Right kidney (tissue), 1 donor: ENCODE results near the gene PIGS.
"Not testable (repeated sequence)": the region's sequence is repeated elsewhere in the genome, so short reads cannot be mapped to it uniquely, and the experiment has no call there.

Experiments used
- DNase-seq: peaks from one replicate; pipeline ENCODE4 v3.0.0-alpha.2; 2016

Gene PIGS

DNA sequence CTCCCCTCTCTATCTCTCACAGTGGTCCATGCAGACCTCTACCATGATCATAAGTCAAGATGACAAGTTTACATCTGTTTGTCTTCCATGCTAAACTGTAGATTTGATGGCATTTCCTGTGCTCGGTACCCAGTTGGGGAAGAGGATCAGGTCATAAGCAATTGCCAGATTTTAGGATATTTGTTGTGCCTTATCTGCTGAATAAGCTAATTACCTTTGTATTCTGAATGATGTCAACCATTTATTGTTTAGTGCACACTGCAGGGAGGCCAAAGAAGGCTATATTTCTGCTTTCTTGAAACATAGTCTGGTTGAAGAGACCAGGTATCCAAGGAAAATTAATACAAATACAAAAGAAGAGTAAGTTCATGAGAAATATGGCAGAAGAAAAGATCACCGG, 11.2 kb upstream of the PIGS start:
- DNase-seq: no peak

DNA sequence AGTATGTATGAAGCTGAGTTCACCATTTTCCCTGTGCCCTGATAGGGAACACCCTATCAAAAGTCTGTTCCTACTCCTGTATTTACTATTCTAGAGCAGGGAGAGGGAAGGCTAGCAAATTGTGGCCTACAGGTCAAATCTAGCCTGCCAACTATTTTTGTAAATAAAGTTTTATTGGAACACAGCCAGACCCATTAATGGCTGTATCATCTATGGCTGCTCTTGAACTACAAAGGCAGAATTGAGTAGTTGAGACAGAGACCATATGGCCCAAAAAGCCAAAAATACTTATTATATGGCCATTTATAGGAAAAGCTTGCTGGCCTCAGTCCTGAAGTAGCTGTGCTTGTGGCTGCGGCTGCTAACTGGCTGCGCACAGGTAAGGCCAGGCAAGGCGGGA, 9.6 kb upstream of the PIGS start:
- no peak for DNase-seq

DNA sequence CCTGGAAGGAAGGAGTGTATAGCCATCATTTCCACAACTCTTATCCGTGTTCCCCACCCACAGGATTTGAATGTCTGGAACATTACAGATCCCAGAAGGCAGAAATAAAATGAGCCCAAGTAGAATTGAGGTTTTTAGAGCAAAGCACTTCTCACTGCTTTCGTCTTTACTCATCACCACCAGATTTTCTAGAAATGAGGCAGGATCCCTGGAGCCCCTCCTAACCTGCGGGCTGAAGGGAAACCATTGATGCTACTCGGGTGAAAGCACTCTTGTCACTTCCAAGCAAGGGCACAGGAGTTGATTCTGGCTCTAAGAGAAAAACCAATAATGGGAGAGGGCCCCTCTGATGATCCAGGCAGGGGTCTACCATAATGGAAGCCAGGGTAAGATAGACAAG, 8.2 kb upstream of the PIGS start:
- no peak for DNase-seq

DNA sequence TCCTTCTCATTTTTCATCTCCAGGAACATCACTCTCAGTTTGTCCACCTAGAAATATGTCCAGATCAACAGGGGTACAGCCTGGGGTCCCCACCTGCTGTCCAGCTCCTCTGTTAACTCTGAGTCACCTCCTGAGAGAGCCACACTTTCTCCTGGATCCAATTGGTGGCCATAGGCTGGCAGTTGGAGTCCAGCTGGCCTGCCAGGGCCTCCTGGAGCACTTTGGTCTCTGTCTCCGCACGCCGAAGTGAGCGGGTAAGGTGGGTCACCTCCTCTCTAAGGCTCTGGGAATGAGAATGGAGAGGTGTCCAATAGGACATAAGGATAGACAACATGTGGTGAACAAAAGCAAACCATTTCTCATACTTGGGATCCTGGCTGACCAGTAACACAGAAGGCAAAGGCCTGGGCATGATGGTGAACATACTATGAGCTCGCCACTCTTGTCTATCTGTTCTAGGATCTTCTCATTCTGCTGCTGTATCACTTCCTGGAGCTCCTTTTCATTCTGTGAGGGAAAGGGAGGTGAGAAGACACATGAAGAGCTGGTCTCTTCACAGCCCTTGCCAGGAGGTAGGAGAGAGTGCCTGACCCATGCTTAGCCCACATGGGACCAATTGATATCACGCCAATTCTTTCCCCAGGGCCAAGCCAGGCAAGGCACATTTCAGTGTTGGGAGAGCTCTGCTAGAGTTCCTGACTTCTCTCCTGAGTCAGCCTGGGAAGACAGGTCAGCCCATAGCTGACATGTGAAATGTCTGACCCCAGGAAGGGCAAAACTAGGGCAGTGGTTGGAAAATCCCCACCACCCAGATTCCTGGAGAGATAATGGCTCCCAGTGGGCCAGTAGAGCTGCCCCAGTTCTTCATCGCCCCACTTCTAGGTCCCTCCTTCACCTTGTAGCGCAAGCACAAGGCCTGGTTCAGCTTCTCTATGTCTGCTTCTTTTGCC, 7.2 kb upstream of the PIGS start:
- DNase-seq: no peak

DNA sequence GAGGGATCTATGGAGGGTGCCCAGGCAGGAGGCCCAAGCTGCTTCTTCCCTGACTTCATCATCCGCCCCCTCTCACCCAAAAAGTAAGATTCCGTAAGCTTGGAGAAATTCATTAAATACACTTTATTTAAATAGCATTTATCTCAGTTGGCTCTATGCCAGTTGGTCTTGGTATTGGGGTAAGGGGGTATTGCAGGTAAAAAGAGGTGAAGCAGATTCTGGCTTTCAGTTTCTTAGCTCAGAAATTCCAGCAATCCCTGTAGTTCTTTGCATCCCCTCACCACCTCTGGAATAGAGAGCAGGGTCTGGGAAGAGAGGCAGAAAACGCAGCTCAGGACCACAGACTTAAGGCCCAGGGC, 6.1 kb upstream of the PIGS start:
- DNase-seq: no peak

DNA sequence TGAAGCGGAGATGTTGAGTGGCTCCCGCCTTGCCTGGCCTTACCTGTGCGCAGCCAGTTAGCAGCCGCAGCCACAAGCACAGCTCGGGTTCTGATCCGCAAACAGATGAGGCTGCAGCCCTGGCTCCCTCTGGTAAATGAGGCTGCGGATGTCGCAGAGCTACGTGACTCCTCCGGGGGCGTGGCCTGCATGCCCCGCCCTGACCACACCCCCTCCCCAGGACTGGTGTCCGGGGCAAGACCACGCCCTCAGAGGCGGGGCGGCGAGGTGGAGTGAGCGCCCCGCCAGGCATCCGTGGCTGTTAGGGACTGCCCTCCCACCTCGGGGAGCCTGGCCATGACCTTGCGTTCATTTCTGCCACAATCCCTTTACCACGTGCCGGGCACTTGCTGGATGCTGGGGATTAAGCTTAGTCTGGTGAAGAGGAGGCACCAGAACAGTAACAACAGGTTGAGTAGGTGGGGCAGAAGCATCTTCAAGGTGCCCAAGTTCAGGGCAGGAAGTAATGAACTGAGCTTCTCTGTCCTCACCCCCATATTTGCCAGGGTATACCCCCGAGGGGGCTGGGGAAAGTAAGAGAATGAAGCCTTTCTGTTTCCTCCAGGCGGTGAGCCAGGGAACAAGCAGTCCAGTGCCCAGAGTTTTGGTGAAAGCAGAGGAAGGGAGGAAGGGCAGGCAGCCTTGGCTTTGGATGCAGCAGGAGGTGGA, 5.6 kb upstream of the PIGS start, which contains the start of gene ALDOC:
TSS of gene ALDOC (minus strand) at position 138 of the 708 bp plus-strand sequence. CDS start 1,363 bp downstream, outside the sequence.
- DNase-seq: peak; percentile 83

DNA sequence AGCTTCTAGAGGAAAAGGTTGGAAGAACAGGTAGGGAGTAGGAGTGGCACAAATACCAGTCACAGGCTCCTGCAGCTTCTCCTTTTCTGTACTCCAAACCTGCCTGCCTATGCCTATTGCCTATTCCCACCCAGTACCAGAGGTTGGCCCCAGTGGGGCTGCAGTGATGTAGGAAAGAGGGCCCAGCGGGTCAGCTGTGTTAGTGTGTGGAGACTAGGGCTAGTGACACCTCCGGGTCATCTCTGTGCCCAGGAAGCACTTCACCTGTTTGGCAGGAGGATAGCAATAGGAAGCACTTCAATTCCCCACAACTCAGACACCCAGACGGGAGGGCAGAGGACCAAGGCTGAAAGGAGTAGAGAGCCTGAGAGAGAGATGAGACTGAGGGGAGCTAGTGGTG, 4.7 kb upstream of the PIGS start:
- not testable (repeated sequence) for DNase-seq

DNA sequence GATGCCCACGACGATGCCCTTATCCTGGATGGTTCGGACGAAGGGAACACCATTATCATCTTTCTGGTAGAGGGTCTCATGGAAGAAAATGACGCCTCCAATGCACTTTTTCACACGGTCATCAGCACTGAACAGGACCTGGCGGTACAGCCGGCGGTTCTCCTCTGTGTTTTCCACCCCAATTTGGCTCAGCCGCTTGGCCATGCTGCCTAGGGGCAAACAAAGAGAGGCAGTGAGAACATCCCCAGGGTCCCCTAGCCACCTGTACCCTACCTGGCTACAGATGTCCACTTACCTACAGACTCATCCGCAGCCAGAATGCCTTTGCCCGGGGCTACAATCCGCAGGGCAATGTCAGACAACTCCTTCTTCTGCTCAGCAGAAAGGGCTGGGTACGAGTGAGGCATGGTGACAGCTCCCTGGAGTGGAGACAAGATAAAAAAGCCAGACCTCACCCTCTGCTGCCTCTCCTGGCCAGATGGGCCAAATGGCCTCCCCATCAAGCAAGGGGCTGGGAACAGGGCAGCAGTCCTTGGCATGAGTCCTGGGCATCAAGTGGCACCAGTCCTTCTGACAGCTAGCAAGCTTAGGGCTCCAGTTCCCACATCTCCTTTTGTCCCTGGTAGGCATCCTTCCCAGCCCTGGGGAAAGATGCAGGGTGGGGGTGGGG, 3.9 kb upstream of the PIGS start:
- no peak for DNase-seq

DNA sequence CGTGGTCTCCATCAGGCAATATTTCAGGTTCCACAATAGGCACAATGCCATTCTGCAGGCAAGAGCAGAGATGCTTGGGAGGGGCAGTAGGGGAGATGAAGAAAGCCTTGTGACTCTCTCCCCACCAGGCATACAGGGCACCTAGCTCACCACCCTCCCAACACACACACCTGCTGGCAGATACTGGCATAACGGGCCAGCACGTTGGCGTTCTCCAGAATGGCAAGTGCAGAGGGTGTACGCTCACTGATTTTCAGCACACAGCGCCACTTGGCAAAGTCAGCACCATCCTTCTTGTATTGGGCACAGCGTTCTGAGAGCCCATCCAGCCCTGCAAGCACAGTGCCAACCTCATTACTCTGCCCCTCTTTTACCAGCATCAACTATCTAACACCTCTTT, 3.2 kb upstream of the PIGS start:
- no peak for DNase-seq

DNA sequence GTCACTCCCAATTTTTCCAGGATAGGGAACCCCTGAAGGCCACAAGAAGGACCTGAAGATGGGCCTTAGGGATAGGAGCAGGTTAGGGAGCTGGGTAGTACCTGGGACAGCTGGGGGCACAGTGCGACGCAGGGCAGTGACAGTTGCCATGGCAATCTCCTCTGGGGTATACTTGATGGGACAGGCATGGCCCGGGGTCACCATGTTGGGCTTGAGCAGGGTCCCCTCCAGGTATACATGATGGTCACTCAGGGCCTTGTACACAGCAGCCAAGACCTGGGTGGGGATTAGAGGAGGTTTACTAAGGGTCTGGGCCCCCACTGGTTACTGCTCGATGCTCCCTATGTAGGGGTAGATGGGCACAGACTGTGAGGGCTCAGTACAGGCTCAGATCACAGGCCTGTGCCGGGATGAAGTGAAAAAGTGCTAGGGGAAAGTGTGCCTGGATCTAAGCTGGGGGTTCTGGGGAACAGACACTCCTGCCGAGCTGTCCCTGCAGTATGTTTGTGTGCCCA, 2.7 kb upstream of the PIGS start:
- DNase-seq: no peak

DNA sequence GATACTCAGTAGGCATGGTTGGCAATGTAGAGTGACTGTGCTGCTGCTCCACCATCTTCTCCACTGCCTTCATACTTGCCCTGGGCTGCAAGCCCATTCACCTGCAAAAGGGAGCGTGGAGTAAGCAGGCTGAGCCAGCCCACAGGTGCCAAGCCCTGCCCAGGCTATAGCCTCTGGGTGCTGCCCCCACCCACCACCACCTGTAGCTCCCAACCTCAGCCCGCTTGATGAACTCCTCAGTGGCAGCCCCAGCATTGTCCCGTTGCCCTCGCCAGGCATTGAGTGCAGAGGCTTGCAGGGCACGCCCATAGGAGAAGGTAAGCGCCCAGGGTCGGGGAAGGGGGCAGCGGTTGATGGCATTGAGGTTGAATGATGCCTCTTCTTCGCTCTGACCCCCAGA, 2.2 kb upstream of the PIGS start:
- DNase-seq: no peak

DNA sequence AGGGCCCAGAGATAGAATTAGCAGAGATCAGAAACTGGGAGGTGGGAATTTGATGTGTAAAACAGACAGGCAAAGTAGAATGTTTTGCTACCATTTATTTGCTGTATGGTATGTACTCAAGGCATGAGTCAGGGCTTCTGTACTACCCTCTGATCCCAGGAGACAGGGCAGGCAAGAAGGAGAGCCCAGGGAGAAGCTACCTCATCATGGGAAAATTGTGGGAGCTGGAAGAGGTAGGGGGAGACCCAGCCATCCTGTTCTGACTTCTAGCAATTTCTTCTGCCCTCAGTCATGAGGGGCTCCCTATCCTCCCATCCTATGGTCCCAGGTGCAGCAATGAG, 1.7 kb upstream of the PIGS start:
- no peak for DNase-seq

DNA sequence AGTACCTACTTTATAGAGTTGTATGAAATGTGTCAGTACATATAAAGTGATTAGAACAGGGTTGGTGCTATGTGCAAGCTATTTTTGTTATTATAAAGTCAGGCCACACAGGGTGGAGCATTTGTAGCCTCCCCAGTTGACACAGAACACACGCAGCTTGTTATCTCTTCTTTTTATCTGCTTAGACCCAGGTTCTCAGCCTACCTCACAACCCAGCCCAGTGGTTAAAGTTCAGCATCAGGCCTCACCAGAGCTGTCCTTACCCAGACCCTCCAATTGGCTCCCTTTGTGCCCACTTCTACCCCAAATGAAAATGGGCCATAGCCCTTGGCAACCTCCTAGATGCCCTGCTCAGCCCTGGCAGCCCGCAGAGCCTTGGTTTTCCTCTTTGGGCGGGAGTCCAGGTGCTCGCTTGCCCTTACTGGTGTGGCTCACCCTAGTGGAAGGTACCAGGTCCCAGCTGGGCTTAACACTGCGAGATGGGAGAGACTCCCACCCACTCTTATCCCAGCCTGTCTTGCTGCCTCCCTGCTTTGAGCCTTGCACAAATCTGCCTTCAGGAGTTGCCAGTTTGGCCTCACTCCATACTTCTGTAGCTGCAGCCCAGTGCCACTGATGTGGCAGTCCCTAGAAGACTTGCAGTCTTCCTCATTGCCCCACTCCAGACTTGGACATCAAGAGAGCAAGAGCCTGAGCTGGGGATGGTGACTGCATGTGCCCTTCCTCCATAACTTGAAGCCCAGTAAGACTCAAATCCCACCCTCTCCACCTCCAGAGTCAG, 1.1 kb upstream of the PIGS start:
- DNase-seq: no peak

DNA sequence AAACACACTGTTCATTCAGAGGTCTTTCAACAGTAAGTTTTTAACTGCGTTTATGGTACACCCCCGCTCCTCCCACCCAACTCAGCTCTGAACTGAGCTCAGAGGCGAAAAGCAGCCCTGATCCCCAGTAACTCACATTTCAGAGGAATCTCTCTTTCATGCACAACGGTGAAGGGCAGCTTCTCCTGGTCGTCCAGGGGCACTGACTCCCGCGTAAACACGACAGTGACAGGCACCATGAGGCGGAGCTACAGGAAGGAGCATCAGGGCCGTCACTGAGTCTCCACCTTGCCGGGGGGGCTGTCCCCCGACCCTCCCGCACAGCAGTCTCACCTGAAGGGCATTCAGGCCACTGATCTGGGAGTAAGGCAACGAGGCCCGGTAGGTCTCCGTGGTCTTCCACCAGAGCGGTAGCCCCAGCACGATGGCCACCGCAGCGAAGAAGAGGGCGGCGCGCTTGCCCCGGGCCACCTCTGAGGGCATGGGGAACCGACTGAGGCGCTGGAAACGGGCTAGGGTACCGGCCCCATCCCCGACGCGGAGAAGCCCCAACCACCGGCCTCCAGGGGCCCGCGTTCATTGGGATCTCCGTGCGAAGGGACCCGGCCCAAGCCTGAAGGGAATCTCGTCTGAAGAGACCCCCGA, 486 bp downstream of the PIGS start:
- DNase-seq: peak; percentile 64

DNA sequence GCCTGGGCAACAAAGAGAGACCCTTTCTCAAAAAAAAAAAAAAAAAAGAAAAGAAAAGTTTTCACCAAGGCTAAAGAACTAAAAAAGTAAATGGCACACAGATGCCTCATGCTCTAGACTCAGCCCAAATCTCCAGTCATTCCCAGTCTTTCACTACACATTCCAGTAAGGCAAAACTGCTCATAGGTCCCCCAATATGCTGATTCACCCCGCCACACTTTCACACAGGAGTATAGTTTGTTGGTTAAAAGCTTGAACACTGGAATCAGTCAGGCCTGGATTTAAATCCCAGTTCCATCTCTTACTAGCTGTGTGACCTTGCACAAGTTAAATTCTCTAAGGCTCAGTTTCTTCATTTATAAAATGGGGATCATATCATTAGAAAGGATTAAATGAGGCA, 1.9 kb downstream of the PIGS start:
- no peak for DNase-seq

DNA sequence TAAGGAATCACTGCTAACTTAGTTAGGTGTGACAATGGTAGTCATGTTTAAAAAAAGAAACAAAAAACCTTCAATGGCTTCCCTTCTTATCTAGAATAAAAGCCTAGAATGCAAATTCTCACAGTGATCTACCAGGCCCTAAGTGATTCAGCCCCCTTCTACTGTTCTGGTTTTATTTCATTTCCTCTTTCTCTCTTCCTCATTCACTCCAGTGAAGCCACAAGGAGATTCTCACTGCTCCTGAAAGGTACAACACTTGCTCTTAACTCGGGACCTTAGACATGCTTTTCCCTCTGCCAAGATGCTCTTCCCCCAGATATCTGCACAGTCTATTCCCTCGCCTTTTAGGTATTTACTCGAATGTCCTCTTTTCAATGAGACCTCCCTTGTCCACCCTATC, 3.7 kb downstream of the PIGS start:
- no peak for DNase-seq

DNA sequence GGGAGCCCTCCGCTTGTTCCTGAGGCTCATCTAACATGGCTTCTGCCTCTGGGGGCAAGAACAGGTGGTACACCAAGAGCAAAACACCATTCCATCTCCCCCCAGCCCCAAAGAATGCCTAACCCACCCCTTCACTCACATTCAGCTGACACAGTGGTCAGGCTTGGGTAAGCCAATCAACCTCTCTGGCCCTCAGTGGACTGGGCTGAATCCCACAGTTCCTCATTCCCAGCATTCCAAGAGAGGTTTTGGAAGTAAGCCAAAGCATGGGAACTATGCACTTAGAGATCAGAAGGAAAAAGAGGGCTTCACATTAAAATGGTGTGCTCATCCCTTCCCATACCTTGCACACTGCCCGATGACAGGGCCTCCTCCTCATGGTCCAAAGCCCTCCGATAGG, 7.8 kb downstream of the PIGS start:
- DNase-seq: no peak

DNA sequence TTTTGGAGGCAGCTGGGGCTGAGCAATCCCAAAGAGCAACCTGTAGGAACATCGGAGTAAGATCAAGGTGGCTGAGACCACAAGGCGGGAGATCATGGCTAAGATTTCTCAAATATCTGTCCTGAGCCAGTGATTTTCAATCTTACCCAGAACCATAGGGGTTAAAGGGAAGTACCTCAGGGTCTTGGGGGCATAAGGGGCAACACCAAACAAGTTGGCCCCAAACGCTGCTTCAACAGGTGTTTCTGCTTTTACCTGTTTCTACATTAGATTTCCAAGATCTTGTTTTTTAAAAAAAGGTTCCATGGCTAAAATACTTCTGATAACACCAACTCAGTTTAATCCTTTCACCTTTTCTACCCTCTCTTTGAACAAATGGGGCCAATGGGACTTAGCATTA, 16.3 kb downstream of the PIGS start:
- no peak for DNase-seq

DNA sequence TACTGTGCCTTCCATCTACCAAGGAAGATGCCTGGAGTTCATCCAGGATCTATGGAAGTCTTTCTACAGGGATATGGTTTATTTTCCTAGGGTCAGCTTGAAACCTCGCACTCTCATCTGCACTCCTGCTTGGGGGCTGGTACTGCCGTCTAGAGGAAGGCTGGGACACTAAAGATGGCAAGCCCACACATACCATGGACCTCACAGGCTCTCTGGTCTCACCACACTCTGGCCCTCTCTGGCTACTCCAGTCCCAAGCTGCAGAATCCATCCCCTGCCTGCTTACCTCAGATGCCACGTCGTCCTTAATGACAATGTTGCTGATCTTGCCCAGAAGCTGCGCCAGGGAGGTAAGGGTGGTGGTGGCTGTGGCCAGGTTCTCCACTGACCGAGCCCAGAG, 16.8 kb downstream of the PIGS start:
- no peak for DNase-seq

DNA sequence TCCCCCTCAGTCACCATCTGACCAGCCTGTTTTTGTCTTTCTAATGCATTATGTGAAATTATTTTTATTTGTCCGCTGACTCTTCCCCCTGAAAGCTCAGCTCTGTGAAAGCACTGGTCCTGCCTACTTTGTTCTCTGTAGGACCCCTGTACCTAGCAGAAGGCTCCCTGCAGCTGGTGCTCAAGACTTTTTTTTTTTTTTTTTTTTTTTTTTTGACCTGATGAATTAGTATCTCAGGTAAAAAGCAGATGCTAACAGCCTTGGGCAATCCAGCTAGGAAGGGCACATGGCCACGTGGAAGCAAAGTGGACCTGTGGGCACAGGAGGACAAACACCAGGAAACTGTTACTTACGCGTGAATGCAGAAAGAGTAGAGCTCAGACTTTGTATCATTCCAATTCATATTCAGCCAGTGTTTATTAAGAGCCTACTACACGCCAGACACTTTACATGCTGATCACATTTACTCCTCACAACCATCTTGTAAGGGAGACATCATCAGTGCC, 18.3 kb downstream of the PIGS start:
- DNase-seq: no peak

DNA sequence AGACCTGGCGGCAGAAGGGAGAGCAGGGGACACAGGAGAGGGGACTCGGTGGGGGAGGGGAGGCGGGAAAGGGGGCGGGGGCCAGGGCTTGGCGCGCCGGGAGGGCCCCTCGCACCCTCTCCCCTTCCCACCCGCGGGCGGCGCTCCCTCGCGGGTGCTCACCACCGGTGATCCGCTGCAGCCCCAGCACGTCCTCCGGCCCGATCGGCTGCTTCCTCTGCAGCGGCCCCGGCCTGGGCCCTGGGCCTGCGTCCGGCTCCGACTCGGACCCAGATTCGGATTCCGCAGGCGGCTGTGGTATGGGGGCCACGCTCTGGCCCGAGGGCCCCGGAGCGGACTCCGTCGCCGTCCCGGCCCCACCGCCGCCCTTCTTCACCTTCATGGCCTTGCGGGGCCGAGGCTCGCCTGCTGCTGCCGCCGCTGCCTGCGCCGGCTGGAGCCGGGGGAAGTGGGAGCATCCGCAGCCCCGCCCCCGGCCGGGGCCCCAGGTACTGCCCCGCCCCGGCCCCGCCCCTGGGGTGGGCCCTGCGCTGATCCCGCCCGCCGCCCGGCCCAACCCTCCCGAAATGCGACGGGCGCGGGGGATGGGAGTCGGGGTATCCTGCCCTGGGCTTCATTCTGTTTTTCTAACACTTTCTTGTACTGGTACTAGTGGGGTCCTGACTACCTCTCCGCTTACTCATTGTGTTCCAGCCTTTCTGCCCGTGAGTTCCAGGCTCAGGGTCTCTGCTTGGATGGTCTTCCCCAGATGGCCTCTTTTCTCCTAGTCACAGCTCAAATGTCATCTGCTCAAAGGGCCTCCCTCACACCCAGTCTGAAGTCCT, 18.9 kb downstream of the PIGS start, which contains the start of gene UNC119:
TSS of gene UNC119 (minus strand) at position 449 of the 824 bp plus-strand sequence. CDS start at position 382, 67 bp downstream.
- DNase-seq: peak; percentile 92
